NCI-H1417 (cell line): ENCODE data around the gene HRNR.
"Not testable (repeated sequence)": the region's sequence is repeated elsewhere in the genome, so short reads cannot be mapped to it uniquely, and the experiment has no call there.

Source experiments
- DNase-seq, 3 experiments: peaks; one replicate each; lab custom pipeline; 2025; lab: John Stamatoyannopoulos, UW

HRNR gene

GRCh38 chr1:152224093-152224492 is at the start of gene HRNR:
TSS of gene HRNR (minus strand) at chr1:152224193. CDS start at chr1:152223253, 940 bp downstream.
- DNase-seq, result no peak

DNA sequence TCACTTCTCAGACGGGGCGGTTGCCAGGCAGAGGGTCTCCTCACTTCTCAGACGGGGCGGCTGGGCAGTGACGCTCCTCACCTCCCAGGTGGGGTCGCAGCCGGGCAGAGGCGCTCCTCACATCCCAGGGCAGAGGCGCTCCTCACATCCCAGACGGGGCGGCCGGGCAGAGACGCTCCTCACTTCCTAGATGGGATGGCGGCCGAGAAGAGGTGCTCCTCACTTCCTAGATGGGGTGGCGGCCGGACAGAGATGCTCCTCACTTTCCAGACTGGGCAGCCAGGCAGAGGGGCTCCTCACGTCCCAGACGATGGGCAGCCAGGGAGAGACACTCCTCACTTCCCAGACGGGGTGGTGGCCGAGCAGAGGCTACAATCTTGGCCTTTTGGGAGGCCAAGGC is 32.4 kb upstream of the HRNR start:
- DNase-seq, result not testable (repeated sequence)

DNA sequence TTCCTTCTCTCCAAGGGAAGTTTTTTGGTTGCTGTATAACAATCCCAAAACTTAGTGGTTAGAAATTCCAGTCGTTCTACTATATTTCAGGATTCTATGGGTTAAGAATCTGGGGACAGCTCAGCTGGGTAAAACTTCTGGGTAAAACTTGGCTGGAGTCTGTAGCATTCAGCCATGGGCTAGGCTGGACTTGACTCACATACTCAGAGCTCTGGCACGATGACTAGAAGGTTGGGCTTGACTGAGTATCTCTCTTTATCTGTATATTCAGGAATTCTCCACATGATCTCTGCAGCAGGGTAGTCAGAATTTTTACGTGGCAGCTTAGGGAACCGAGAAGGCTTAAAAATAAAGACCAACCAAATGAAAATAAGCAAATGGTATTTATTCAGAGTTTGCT is 28.2 kb upstream of the HRNR start:
- no peak for DNase-seq

DNA sequence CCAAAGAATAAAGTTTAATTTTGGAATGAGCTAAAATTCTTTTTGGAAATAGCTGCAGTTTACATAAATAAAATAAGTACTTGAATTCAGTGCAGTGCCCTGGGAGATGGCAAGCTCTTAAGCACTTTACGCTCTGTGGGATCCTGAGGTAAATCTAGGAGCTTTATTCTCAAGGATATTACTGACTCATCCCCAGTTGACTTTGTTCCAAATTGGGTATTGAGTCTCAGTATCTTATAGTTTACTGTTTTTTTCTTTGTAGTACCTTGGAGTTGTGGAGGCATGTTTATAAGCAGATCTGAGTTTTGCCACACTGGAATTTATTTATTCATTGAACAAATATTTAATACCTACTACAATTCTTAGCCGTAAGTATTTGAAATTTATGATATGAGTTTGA is 27.4 kb upstream of the HRNR start:
- DNase-seq, result no peak

DNA sequence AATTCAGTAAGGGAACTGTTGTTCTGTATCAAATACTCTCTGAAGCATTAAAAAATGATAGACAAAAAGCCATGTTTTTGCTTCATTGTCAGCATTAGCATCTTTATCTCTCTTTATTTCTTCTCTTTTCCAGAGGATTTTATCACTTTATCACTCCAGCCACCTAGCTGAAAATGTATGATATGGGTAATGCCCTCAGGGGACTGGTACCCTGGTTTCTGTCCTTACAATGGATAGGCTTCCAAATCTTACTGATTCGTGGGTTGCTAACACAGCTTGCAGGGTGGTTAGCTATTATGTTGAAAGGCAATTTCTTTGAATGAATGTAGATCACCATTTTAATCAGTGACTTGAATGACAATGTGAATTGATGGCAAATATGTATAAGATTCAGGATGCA is 23.3 kb upstream of the HRNR start:
- no peak for DNase-seq

- no peak for DNase-seq
These were observed 20.7 kb upstream of the HRNR start for GRCh38 chr1:152244576-152245273.

- DNase-seq, result no peak
These were observed 13.1 kb upstream of the HRNR start for GRCh38 chr1:152237093-152237492.

DNA sequence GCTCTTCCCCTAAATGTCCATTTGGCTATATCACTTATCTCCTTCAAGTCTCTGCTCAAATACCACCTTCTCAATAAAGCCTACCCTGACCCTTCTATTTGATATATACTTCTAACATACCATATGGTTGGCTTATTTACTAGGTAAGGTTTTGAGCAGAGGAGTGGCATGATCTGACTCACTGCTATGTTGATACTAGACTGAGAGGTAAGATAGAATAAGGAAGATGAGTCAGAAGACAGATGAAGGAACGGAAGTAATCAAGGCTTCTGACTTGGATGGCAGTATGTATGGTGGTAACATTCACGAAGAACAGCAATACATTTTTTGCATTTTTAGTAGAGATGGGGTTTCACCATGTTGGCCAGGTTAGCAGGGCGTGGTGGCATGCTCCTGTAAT is 4.8 kb upstream of the HRNR start:
- no peak for DNase-seq

DNA sequence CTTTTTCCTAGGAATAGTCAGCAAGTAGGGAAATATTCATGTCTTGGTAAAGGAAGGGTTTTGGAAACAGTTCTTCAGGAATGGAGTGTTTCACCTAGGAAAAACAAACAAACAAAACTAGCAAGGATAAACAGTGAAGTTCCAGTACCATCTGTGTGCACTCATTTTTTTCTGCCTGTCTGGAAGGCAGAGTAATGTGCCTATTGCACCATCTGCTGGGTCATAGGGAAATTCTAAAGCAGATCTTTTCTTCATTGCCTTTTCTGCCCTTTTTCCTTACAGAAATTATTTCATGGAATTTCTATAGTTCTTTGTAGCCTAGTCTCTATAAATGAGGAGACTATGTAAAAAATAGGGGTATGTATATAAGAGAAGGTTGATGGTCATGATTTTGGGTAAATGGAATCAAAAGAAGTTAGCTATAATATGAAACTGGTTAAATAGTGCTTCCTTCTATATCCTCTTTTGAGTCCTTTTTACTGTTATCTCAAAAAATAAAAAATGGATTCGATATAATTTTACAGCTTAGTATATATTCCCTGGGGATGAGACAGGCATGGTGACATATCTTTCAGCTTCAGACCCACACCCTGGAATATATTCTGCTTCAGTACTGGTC is 3.4 kb upstream of the HRNR start:
- DNase-seq, result no peak

GRCh38 chr1:152225678-152226077 is 1.7 kb upstream of the HRNR start:
- DNase-seq, result peak in 1 of 3 experiments; percentile 17

DNA sequence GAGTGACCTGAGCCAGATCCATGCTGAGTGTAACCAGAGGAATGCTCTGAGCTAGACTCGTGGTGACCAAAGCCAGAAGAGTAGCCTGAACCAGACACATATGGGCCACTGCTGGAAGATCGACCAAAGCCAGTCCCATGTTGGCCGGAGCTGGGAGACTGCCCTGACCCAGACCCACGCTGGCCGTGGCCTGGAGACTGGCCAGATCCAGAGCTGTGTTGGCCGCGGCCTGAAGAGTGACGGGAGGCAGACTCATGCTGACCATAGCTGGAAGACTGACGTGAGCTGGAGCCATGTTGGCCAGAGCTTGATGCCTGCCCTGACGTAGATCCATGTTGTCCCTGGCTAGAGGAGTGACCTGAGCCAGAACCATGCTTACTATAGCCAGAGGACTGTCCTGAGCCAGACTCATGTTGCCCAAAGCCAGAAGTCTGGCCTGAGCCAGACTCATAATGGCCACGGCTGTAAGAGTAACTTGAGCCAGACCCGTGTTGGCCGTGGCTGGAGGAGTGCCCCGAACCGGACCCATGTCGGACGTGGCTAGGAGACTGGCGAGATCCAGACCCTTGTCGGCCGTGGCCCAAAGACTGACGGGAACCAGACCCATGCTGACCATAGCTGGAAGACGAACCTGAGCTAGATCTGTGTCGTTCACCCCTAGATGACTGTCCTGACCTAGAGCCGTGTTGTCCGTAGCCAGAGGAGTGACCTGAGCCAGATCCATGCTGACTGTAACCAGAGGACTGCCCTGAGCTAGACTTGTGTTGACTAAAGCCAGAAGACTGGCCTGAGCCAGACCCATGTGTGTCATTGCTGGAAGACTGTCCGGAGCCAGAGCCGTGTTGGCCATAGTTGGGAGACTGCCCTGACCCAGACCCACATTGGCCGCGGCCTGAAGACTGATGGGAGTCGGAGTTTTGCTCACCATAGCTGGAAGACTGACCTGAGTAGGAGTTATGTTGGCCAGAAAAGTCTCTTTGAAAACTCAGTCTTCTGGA is 3.5 kb downstream of the HRNR start:
- no peak for DNase-seq

- DNase-seq, result not testable (repeated sequence)
These were observed 4.6 kb downstream of the HRNR start for GRCh38 chr1:152219438-152219837.

DNA sequence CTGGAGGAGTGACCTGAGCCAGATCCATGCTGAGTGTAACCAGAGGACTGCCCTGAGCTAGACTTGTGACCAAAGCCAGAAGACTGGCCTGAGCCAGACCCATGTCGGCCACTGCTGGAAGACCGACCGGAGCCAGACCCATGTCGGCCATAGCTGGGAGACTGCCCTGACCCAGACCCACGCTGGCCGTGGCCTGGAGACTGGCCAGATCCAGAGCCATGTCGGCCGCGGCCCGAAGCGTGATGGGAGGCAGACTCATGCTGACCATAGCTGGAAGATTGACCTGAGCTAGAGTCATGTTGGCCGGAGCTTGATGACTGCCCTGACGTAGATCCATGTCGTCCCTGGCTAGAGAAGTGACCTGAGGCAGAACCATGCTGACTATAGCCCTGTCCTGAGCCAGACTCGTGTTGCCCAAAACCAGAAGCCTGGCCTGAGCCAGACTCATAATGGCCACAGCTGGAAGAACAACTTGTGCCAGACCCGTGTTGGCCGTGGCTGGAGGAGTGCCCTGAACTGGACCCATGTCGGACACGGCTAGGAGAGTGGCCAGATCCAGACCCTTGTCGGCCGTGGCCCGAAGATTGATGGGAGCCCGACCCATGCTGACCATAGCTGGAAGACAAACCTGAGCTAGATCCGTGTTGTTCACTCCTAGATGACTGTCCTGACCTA is 5.1 kb downstream of the HRNR start:
- DNase-seq, result no peak

DNA sequence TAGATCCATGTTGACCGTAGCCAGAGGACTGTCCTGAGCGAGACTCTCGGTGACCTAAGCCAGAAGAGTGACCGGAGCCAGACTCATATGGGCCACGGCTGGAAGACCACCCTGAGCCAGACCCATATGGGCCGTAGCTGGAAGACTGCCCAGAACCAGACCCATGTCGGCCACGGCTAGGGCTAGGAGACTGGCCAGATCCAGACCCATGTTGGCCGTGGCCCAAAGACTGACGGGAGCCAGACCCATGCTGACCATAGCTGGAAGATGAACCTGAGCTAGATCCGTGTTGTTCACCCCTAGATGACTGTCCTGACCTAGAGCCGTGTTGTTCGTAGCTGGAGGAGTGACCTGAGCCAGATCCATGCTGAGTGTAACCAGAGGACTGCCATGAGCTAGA is 8.4 kb downstream of the HRNR start:
- DNase-seq, result not testable (repeated sequence)

- DNase-seq, result not testable (repeated sequence)
These were observed 9.1 kb downstream of the HRNR start for GRCh38 chr1:152214911-152215310.

GRCh38 chr1:152198982-152199381 is 25.0 kb downstream of the HRNR start:
- no peak for DNase-seq

DNA sequence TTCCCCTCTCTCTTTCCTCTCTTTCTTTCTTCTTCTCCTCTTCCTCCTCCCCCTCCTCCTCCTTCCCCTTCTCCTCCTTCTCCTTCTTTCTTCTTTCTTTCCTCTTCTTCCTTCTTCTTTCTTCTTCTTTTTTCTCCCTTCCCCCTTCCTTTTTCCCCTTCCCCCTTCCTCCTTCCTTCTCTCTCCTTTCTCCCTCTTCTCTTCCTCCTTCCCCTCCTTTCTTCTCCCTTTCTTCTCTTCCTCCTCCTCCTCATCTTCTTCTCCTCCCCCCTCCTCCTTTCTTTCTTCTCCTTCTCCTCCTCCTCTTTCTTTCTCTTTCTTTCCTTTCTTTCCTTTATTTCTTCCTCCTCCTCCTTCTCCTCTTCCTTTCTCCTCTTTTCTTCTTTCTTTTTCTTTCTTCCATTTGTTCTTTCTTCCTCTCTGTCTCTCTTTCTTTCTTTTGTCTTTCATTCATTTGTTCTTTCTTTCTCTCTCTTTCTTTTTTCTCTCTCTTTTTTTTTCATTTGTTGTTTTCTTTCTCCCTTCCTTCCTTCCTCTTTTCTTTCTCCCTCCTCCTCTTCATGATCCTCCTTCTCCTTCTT is 26.5 kb downstream of the HRNR start:
- no peak for DNase-seq

GRCh38 chr1:152191711-152192110 is 32.3 kb downstream of the HRNR start:
- no peak for DNase-seq

DNA sequence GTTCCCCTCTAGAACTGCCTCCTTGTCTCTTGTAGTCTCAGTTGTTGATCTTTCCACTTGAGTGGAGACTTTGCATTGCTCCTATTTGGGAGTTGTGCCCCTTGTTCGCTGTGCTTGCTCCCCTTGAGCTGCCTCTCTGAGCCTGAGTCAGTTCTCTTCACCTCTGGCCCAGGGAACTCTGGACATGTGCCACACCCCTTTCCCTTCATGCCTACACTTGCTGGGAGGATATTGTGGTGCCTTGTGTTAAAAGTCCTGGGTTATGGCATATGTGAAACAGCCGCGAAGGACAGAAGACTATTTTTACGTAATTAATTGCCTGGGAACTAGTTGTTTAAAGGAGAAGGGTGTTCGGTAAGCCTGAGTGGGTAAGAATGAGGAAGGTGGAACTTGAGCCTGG is 32.7 kb downstream of the HRNR start:
- no peak for DNase-seq

DNA sequence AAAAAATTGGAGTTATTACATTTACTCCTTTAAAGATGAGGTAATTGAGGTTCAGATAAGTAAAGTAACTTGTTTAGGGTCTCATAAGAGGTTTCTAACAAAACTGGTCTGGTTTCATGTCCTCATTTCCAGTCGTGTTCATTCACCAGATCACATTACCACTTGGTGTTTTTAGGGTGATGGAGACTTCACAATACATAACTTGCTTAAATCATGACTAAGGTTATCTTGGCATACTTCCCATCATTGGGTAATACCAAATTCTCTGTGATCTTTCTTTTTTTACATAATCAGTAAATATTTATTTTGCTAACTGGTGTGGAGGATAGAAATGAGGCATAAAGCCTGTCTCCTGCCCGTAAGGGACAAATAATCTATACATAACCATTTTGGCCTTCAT is 33.4 kb downstream of the HRNR start:
- no peak for DNase-seq

- DNase-seq, result peak; percentile 58 to 89 (median 71)
These were observed 34.1 kb downstream of the HRNR start for GRCh38 chr1:152189657-152190442.
